ENCODE results near the gene ORC1. TPM values are rescaled to one million over a fixed set of nuclear protein-coding genes. Genes with fewer than 3 reads are reported as not detected.

The ORC1 gene
- total and polyA plus RNA-seq, 4 donors: 0.31 to 16.6 (median 0.43) TPM

GRCh38 chr1:52402860-52403240, 1.4 kb downstream of the ORC1 start:
- H3K9me3 ChIP-seq (ENCODE audit: control insufficient read depth in 4 of 4, low read length in 3 of 4): no peaks in the 10 kb centered on the region
- no peak overlapping the region for H3K4me3 ChIP-seq (ENCODE audit: low read depth in 1 of 3, low read length in 3 of 3)
- no peak for DNase-seq (ENCODE audit: low spot score)
- no peak overlapping the region for H3K27ac ChIP-seq (ENCODE audit: low read depth in 1 of 2, low read length in 2 of 2)
- peaks cover 0 to 8% (median under 1%) of the 10 kb centered on the region in 4 donors for H3K36me3 ChIP-seq (ENCODE audit: control insufficient read depth in 4 of 4, insufficient read depth in 3 of 4, low read depth in 1 of 4, low read length in 3 of 4)
- TF ChIP-seq RAD21 (IDR thresholded peaks at IDR 0.05) (no peak), SP1 (IDR thresholded peaks at IDR 0.05) (peak; percentile 27), EGR1 (IDR thresholded peaks at IDR 0.05; ENCODE audit: low read depth in 2 of 2) (no peak)
- 33% methylated on average over 3 of the region's 3 CpGs for WGBS
- peaks cover 3 to 27% (median 17%) of the 10 kb centered on the region in 4 donors for H3K4me1 ChIP-seq (ENCODE audit: control insufficient read depth in 4 of 4, insufficient read depth in 4 of 4, low read length in 3 of 4)
- H3K27me3 ChIP-seq (ENCODE audit: control insufficient read depth in 4 of 4, insufficient read depth in 4 of 4, low read length in 3 of 4): no peaks in the 10 kb centered on the region
- no peak overlapping the region for H3K9ac ChIP-seq (ENCODE audit: low read depth in 1 of 2, low read length in 2 of 2)

GRCh38 chr1:52400131-52400530, 4.1 kb downstream of the ORC1 start:
- Histone ChIP-seq H3K4me1 (ENCODE audit: control insufficient read depth in 4 of 4, insufficient read depth in 4 of 4, low read length in 3 of 4) (peaks cover 3 to 15% (median 9%) of the 10 kb centered on the region in 4 donors), H3K9me3 (ENCODE audit: control insufficient read depth in 4 of 4, low read length in 3 of 4) (no peaks in the 10 kb centered on the region), H3K27ac (ENCODE audit: low read depth in 1 of 2, low read length in 2 of 2) (no peak overlapping the region), H3K4me3 (ENCODE audit: low read depth in 1 of 3, low read length in 3 of 3) (no peak overlapping the region), H3K36me3 (ENCODE audit: control insufficient read depth in 4 of 4, insufficient read depth in 3 of 4, low read depth in 1 of 4, low read length in 3 of 4) (no peaks in the 10 kb centered on the region), H3K27me3 (ENCODE audit: control insufficient read depth in 4 of 4, insufficient read depth in 4 of 4, low read length in 3 of 4) (no peaks in the 10 kb centered on the region), H3K9ac (ENCODE audit: low read depth in 1 of 2, low read length in 2 of 2) (no peak overlapping the region)
- 97% methylated on average over 6 of the region's 6 CpGs for WGBS
- no peak for DNase-seq (ENCODE audit: low spot score)
- TF ChIP-seq YY1 (IDR thresholded peaks at IDR 0.05): no peak
- TF ChIP-seq SP1 (IDR thresholded peaks at IDR 0.05): no peak
- TF ChIP-seq RXRA (IDR thresholded peaks at IDR 0.05): no peak
- TF ChIP-seq ZBTB33 (IDR thresholded peaks at IDR 0.05): no peak
- no peak for TF ChIP-seq NR2F2 (IDR thresholded peaks at IDR 0.05)
- TF ChIP-seq RAD21 (IDR thresholded peaks at IDR 0.05): no peak
- TF ChIP-seq ATF3 (IDR thresholded peaks at IDR 0.05): no peak
- TF ChIP-seq EGR1 (IDR thresholded peaks at IDR 0.05; ENCODE audit: low read depth in 2 of 2): no peak
- no peak for TF ChIP-seq CTCF (IDR thresholded peaks at IDR 0.05; ENCODE audit: low read depth, low read length, missing input control)
- TF ChIP-seq HNF4G (IDR thresholded peaks at IDR 0.05): no peak
- no peak for TF ChIP-seq HNF4A (conservative IDR thresholded peaks at IDR 0.05)
- no peak for TF ChIP-seq FOXA1 (IDR thresholded peaks at IDR 0.05)
- TF ChIP-seq GABPA (IDR thresholded peaks at IDR 0.05 in 1 of 2, conservative IDR thresholded peaks at IDR 0.05 in 1 of 2): no peak
- TF ChIP-seq REST (IDR thresholded peaks at IDR 0.05): no peak
- no peak for TF ChIP-seq MAX (IDR thresholded peaks at IDR 0.05)
- no peak for TF ChIP-seq TAF1 (conservative IDR thresholded peaks at IDR 0.05)
- no peak for TF ChIP-seq FOXA2 (IDR thresholded peaks at IDR 0.05)
- no peak for TF ChIP-seq JUND (IDR thresholded peaks at IDR 0.05)

Measured in liver (tissue), 9 donors.